OCI-LY3 (cell line): ENCODE results near the gene NOBOX.

ENCODE experiments used
- CTCF ChIP-seq: fragments of 200-600, 300-600 bp; sonication (generic); IDR thresholded peaks from 2 replicates; pipeline ENCODE4 v1.5.1; 2014; ENCODE audit warnings: antibody characterized with exemption, low read length, low read depth
- EZH2phosphoT487 ChIP-seq: fragments of 200-600 bp; shearing (Covaris generic); IDR thresholded peaks from 2 replicates; pipeline ENCODE4 v1.6.1; 2018; ENCODE audit warnings: antibody characterized with exemption, mixed run types, low read depth

GRCh38 chr7:144416341-144416740 is 12.8 kb upstream of the NOBOX start:
- TF ChIP-seq CTCF (no peak), EZH2phosphoT487 (no peak)
